ENCODE data around the gene KCNQ1. TPM values are rescaled to one million over a fixed set of nuclear protein-coding genes. Genes with fewer than 3 reads are reported as not detected.

The KCNQ1 gene
- total RNA-seq, 1 experiment from 2014 or later, result 2.3 TPM

DNA sequence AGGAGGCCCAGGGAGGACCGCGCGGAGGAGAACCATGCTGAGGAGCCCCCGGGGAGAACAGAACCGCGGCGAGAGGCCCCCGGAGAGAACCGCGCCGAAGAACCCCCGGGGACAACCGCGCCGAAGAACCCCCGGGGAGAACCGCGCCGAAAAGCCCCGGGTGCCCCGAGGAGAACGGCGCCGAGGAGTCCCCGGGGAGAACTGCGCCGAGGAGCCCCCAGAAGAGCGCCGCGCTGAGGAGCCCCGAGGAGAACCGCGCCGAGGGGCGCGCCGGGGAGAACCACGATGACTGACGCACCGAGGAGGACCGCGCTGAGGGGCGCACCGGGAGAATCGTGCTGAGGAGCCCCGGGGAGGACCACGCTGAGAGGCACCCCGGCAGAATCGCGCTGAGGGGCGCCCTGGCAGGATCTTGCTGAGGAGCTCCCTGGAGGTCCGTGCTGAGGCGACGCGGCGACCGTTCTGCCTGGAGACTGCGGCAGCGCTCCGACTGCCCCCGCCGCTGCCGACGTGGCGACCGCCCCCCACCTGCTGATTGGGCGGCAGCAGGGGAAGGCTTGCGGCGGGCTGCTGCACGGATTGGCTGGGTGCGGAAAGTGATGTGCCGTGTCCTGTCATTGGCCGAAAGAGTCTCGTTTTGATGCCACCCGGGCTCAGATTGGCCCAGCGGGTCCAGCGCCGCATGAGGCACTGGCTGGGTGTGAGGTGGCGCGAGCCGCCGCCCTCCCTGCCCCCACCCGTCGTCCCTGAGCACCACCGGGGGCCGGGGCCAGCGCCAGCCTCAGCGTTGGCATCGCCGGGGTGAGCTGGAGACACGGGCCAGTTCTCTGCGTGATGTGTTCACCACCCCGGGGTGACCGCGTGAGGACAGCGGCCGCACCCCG is 255.0 kb downstream of the KCNQ1 start, which contains the start of gene KCNQ1OT1:
Gene KCNQ1OT1 (minus strand): TSS at position 464 of the 884 bp plus-strand sequence.
- H4K8ac ChIP-seq (replicated peaks; ENCODE audit: insufficient read length, low read depth, low read length), result no peak within 1 kb of the TSS
- peak within 1 kb of the TSS; percentile 76 to 90 for H3K4me3 Mint-ChIP-seq
- H3K4me1 ChIP-seq (ENCODE audit: insufficient read depth, low read length), result peaks cover 7% of the 10 kb centered on the region; the same call in 1 of the 2 replicates
- peak within 1 kb of the TSS; percentile 77 for H3K4me2 ChIP-seq (ENCODE audit: insufficient read depth, insufficient read length, low read length)
- no peaks in the 10 kb centered on the region for H3K79me1 ChIP-seq (ENCODE audit: insufficient read depth, low read depth, low read length, poor library complexity, severe bottlenecking)
- no peak within 1 kb of the TSS for H3K23ac ChIP-seq (ENCODE audit: insufficient read length, low read depth, low read length)
- no peaks in the 10 kb centered on the region for H4K20me1 ChIP-seq (ENCODE audit: control insufficient read depth, insufficient read depth, insufficient read length)
- H3K23me2 ChIP-seq (ENCODE audit: insufficient read length, low read depth, low read length, poor library complexity, severe bottlenecking), result peaks cover 7% of the 10 kb centered on the region
- peak; percentile 93 for DNase-seq
- no peak within 1 kb of the TSS for H2BK15ac ChIP-seq (ENCODE audit: low read depth, low read length)
- no peak within 1 kb of the TSS for H2BK20ac ChIP-seq (ENCODE audit: low read depth, low read length, poor library complexity, severe bottlenecking)
- H3K27me3 ChIP-seq (ENCODE audit: insufficient read depth, low read length), result no peaks in the 10 kb centered on the region; the same call in 1 of the 2 replicates
- no peak within 1 kb of the TSS for H2BK12ac ChIP-seq (ENCODE audit: insufficient read length, low read depth, low read length)
- H3K9me3 Mint-ChIP-seq, result peaks cover 10 to 15% of the 10 kb centered on the region in 2 experiments
- no peaks in the 10 kb centered on the region for H3K9me3 ChIP-seq (ENCODE audit: control insufficient read depth, low read depth, low read length)
- H3K79me2 ChIP-seq (ENCODE audit: insufficient read depth, low read length), result no peaks in the 10 kb centered on the region; the same call in 1 of the 2 replicates
- peak within 1 kb of the TSS; percentile 21 for H3K18ac ChIP-seq (ENCODE audit: insufficient read length, low read depth, low read length)
- TF ChIP-seq, protein P1, sequence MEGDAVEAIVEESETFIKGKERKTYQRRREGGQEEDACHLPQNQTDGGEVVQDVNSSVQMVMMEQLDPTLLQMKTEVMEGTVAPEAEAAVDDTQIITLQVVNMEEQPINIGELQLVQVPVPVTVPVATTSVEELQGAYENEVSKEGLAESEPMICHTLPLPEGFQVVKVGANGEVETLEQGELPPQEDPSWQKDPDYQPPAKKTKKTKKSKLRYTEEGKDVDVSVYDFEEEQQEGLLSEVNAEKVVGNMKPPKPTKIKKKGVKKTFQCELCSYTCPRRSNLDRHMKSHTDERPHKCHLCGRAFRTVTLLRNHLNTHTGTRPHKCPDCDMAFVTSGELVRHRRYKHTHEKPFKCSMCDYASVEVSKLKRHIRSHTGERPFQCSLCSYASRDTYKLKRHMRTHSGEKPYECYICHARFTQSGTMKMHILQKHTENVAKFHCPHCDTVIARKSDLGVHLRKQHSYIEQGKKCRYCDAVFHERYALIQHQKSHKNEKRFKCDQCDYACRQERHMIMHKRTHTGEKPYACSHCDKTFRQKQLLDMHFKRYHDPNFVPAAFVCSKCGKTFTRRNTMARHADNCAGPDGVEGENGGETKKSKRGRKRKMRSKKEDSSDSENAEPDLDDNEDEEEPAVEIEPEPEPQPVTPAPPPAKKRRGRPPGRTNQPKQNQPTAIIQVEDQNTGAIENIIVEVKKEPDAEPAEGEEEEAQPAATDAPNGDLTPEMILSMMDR (conservative IDR thresholded peaks at IDR 0.05), result no peak
- H3K36me3 Mint-ChIP-seq (ENCODE audit: insufficient read depth in 1 of 3, low read depth in 3 of 3), result peaks cover 0 to 34% (median 16%) of the 10 kb centered on the region in 3 experiments; a peak in 6 of 7 replicates
- H3K9ac ChIP-seq (ENCODE audit: extremely low read depth, insufficient read length, low read length), result peak within 1 kb of the TSS; percentile 42
- no peak within 1 kb of the TSS for H4K91ac ChIP-seq (ENCODE audit: insufficient read length, low read depth, low read length)
- peak within 1 kb of the TSS; percentile 42; the same call in 1 of the 2 replicates for H3K14ac ChIP-seq (ENCODE audit: insufficient read depth, low read length)
- peaks cover 75 to 76% of the 10 kb centered on the region in 2 experiments for H3K4me1 Mint-ChIP-seq
- no peak within 1 kb of the TSS for H3K56ac ChIP-seq (ENCODE audit: insufficient read length, low read depth, low read length)
- no peak within 1 kb of the TSS for H2BK120ac ChIP-seq (ENCODE audit: low read depth, low read length, poor library complexity, severe bottlenecking)
- H3T11ph ChIP-seq (ENCODE audit: low read length), result no peak within 1 kb of the TSS
- no peak within 1 kb of the TSS for H2AK5ac ChIP-seq (ENCODE audit: insufficient read length, low read length)
- H3K27ac Mint-ChIP-seq, result no peak within 1 kb of the TSS; a peak in 2 of 7 replicates
- peaks cover 65% of the 10 kb centered on the region for H3K27me3 Mint-ChIP-seq (ENCODE audit: low read depth)
- H2AFZ ChIP-seq (ENCODE audit: low read length), result no peak within 1 kb of the TSS
- no CpG with 5 or more reads among the region's 98 CpGs for WGBS (ENCODE audit: extremely low coverage, insufficient read length, low lambda C conversion rate)
- no peak within 1 kb of the TSS for H3K4ac ChIP-seq (ENCODE audit: low read depth, low read length)
- H2BK5ac ChIP-seq (ENCODE audit: insufficient read length, low read length), result no peak within 1 kb of the TSS
- H3K27ac ChIP-seq (ENCODE audit: insufficient read length, low read depth, low read length), result no peak within 1 kb of the TSS
- H4K5ac ChIP-seq (ENCODE audit: insufficient read length, low read depth, low read length), result no peak within 1 kb of the TSS

Measured in H9 (cell line).